ENCODE measurements around the gene MYLIP.
A peak's percentile ranks its signal among the peaks of the same experiment; 100 is the strongest.
"Not testable (repeated sequence)": the region's sequence is repeated elsewhere in the genome, so short reads cannot be mapped to it uniquely, and the experiment has no call there.

The MYLIP gene

DNA sequence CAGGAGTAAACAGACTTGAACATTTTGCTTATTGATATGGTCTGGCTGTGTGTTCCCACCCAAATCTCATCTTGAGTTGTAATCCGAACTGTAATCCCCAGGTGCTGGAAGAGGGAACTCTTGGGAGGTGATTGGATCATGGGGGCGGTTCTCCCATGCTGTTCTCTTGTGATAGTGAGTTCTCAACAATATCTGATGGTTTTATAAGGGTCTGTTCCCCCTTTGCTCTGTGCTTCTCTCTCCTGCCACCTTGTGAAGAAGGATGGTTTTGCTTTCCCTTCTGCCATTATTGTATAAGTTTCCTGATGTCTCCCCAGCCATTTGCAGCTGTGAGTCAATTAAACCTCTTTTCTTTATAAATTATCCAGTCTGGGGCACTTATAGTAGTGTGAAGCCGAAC is 40.0 kb downstream of the MYLIP start:
- Histone ChIP-seq H3K9me3 (no peaks in the 10 kb centered on the region), H3K4me3 (no peak overlapping the region), H3K27me3 (no peaks in the 10 kb centered on the region), H3K27ac (no peak overlapping the region), H3K36me3 (no peaks in the 10 kb centered on the region), H3K4me1 (no peaks in the 10 kb centered on the region)
- peak in 1 of 2 experiments; percentile 30 for TF ChIP-seq CTCF (IDR thresholded peaks at IDR 0.05)
- DNase-seq = no peak
- intact Hi-C loops (cut with DNase I; ENCODE audit: low total_unique reads) = no loop called here

DNA sequence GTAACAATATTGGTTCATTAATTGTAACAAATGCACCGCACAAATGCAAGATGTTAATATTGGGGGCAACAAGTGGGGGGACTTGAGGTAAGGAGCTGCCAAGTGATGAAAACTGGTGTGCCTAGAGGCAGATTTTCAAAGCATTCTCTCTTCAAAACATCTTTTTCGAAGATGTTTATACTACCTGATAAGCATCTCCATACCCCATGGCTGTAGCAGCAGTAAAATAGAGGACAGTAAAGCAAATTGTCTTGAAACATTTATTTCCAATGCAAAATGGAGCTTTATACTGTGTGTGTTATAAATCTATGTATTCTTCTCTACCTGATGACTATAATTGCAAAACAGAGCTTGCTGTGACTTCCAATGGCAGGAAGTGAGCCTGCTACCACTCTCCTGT is 42.5 kb downstream of the MYLIP start:
- no peak for TF ChIP-seq CTCF (IDR thresholded peaks at IDR 0.05)
- intact Hi-C loops (cut with DNase I; ENCODE audit: low total_unique reads) = no loop called here
- H3K36me3 ChIP-seq = no peaks in the 10 kb centered on the region
- H3K9me3 ChIP-seq = no peaks in the 10 kb centered on the region
- H3K4me1 ChIP-seq = no peaks in the 10 kb centered on the region
- no peak overlapping the region for H3K27ac ChIP-seq
- no peak overlapping the region for H3K4me3 ChIP-seq
- no peak for DNase-seq
- H3K27me3 ChIP-seq = no peaks in the 10 kb centered on the region

GRCh38 chr6:16173167-16173940 is 44.5 kb downstream of the MYLIP start:
- no peaks in the 10 kb centered on the region for H3K36me3 ChIP-seq
- H3K9me3 ChIP-seq = no peaks in the 10 kb centered on the region
- H3K27me3 ChIP-seq = no peaks in the 10 kb centered on the region
- H3K4me1 ChIP-seq = no peaks in the 10 kb centered on the region
- DNase-seq = no peak
- intact Hi-C loops (cut with DNase I; ENCODE audit: low total_unique reads) = no loop called here
- H3K4me3 ChIP-seq = no peak overlapping the region
- no peak overlapping the region for H3K27ac ChIP-seq
- no peak for TF ChIP-seq CTCF (IDR thresholded peaks at IDR 0.05)

GRCh38 chr6:16174416-16175078 is 45.7 kb downstream of the MYLIP start:
- H3K27me3 ChIP-seq = no peaks in the 10 kb centered on the region
- H3K9me3 ChIP-seq = no peaks in the 10 kb centered on the region
- no peaks in the 10 kb centered on the region for H3K36me3 ChIP-seq
- TF ChIP-seq CTCF (IDR thresholded peaks at IDR 0.05) = no peak
- DNase-seq = no peak
- H3K4me1 ChIP-seq = no peaks in the 10 kb centered on the region
- no peak overlapping the region for H3K27ac ChIP-seq
- intact Hi-C loops (cut with DNase I; ENCODE audit: low total_unique reads) = no loop called here
- no peak overlapping the region for H3K4me3 ChIP-seq

- H3K4me1 ChIP-seq; H3K27ac ChIP-seq; H3K36me3 ChIP-seq; H3K27me3 ChIP-seq; DNase-seq; H3K9me3 ChIP-seq; H3K4me3 ChIP-seq; intact Hi-C loops (cut with DNase I; ENCODE audit: low total_unique reads): not testable (repeated sequence)
These were observed 47.7 kb downstream of the MYLIP start for GRCh38 chr6:16176600-16176999.

- DNase-seq = no peak
- intact Hi-C loops (cut with DNase I; ENCODE audit: low total_unique reads) = no loop called here
- Histone ChIP-seq H3K9me3 (no peaks in the 10 kb centered on the region), H3K27ac (no peak overlapping the region), H3K4me3 (no peak overlapping the region), H3K4me1 (peaks cover 0 to 4% (median 2%) of the 10 kb centered on the region in 4 donors), H3K36me3 (no peaks in the 10 kb centered on the region), H3K27me3 (no peaks in the 10 kb centered on the region)
- TF ChIP-seq CTCF (IDR thresholded peaks at IDR 0.05) = no peak
These were observed 49.0 kb downstream of the MYLIP start for GRCh38 chr6:16177881-16178280.

All from tibial artery (tissue), 4 donors.